Erythroblast (primary cell): Measurements from ENCODE around the gene MTMR3.

Experiments used
- GATA1 ChIP-seq: IDR thresholded peaks from 2 replicates; pipeline ENCODE4 v1.6.1; 2011; ENCODE audit warnings: low read depth, mild to moderate bottlenecking, control low read depth, low read length, moderate library complexity
- POLR2A ChIP-seq: IDR thresholded peaks from 2 replicates; pipeline ENCODE4 v1.6.1; 2011; ENCODE audit warnings: mild to moderate bottlenecking, low read length

- TF ChIP-seq POLR2A (no peak), GATA1 (no peak)
Measured at GRCh38 chr22:29945435-29945834, 62.5 kb downstream of the MTMR3 start.
